Tibial nerve (tissue), 4 donors: ENCODE measurements around the gene ADAMTS2. TPM values are rescaled to one million over a fixed set of nuclear protein-coding genes. Genes with fewer than 3 reads are reported as not detected.

Source experiments
- DNase-seq, 2 donors: peaks; one replicate each; pipeline ENCODE4 v3.0.0-alpha.2; 2019; ENCODE audit warnings: low spot score in 2 of 2
- H3K27ac ChIP-seq, 4 donors: fragments of 200-600 bp; sonication (generic) in 3 of 4; one replicate each; pipeline ENCODE4 v1.5.1; 2017 to 2019; ENCODE audit warnings: mild to moderate bottlenecking in 1 of 4
- H3K27me3 ChIP-seq, 2 donors: fragments of 200-600 bp; sonication (generic) in 1 of 2; one replicate each; pipeline versions ENCODE4 v1.5.1 to v1.6.0; 2017 to 2019
- H3K36me3 ChIP-seq, 3 donors: fragments of 200-600 bp; sonication (generic); one replicate each; pipeline ENCODE4 v1.5.1; 2018 to 2019
- H3K4me1 ChIP-seq, 4 donors: fragments of 200-600 bp; sonication (generic) in 3 of 4; one replicate each; pipeline ENCODE4 v1.5.1; 2017 to 2019
- H3K4me3 ChIP-seq, 4 donors: fragments of 200-600 bp; sonication (generic) in 3 of 4; one replicate each; pipeline ENCODE4 v1.5.1; 2017 to 2019; ENCODE audit warnings: mild to moderate bottlenecking in 1 of 4, moderate library complexity in 1 of 4
- H3K9me3 ChIP-seq, 4 donors: fragments of 200-600 bp; sonication (generic) in 3 of 4; one replicate each; pipeline ENCODE4 v1.5.1; 2017 to 2019
- EP300 ChIP-seq, 2 donors: sonication (generic); formaldehyde crosslinking; IDR thresholded peaks; one replicate each; pipeline ENCODE4 v1.6.1; 2017; ENCODE audit warnings: antibody characterized with exemption in 2 of 2, mild to moderate bottlenecking in 1 of 2
- POLR2A ChIP-seq, 2 donors: fragments of 450-650 bp; IDR thresholded peaks; one replicate each; pipeline ENCODE4 v1.6.1; 2017; ENCODE audit warnings: antibody characterized with exemption in 2 of 2, mild to moderate bottlenecking in 2 of 2, moderate library complexity in 2 of 2
- WGBS, 2 donors: methylation state at CpG; one replicate each; pipeline ENCODE4 v1.1.5; 2018; 5-methylcytosine and 5-hydroxymethylcytosine counted together
- total RNA-seq, 4 donors: library from RNA; depleted of rRNA; stranded (reverse); fragments of >200 nt; gene quantifications; one replicate each; pipeline ENCODE4 v1.1.0, GENCODE V29; 2016
- TF ChIP-seq, protein P1 (sequence below), 5 experiments: fragments of 200-600 bp in 3 of 5; fragments of 450-650 bp in 2 of 5; sonication (generic) in 3 of 5; IDR thresholded peaks; one replicate each; pipeline ENCODE4 v1.5.1; 2016 to 2019; ENCODE audit warnings: antibody characterized with exemption in 5 of 5, mild to moderate bottlenecking in 3 of 5, moderate library complexity in 2 of 5

Gene ADAMTS2
- total RNA-seq, 4 donors from 2014 or later, result 23.2 to 58.8 (median 47.2) TPM

DNA sequence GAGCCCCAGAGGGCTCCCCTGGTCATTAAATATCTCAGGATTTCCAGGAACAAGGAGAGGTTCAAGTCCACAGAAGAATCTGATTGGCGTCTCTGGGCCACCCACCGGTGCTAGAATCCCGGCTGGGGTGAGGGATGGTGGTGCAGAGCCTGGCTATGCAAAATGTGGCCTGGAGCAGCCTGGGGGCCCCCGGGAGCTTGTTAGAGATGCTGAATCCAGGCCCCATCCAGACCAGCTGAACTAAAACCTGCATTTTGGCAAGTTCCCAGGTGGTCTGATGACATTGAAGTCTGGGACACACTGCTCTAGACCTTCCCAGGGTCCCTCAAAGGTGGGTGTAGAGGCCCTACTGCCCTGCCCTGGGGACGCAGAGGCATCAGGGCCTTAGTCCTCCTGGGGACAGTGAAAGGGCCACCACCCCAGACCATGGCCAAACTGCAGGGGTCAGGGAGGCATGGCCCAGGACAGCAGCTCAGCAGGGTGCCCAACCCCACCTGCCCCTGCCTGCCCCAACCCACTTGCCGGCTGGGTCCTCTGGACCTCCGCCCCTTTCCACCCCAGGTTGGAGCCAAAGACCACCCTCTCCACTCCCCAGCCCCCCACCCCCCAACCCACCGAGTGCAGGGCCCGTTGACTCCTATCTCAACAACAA lies 34.7 kb downstream of the ADAMTS2 start:
- no peak for TF ChIP-seq EP300 (IDR thresholded peaks at IDR 0.05)
- TF ChIP-seq, protein P1, sequence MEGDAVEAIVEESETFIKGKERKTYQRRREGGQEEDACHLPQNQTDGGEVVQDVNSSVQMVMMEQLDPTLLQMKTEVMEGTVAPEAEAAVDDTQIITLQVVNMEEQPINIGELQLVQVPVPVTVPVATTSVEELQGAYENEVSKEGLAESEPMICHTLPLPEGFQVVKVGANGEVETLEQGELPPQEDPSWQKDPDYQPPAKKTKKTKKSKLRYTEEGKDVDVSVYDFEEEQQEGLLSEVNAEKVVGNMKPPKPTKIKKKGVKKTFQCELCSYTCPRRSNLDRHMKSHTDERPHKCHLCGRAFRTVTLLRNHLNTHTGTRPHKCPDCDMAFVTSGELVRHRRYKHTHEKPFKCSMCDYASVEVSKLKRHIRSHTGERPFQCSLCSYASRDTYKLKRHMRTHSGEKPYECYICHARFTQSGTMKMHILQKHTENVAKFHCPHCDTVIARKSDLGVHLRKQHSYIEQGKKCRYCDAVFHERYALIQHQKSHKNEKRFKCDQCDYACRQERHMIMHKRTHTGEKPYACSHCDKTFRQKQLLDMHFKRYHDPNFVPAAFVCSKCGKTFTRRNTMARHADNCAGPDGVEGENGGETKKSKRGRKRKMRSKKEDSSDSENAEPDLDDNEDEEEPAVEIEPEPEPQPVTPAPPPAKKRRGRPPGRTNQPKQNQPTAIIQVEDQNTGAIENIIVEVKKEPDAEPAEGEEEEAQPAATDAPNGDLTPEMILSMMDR (IDR thresholded peaks at IDR 0.05), result no peak
- no peak for TF ChIP-seq POLR2A (IDR thresholded peaks at IDR 0.05)
- Histone ChIP-seq H3K4me1 (peaks cover 0 to 19% (median 6%) of the 10 kb centered on the region in 4 donors), H3K27ac (no peak overlapping the region), H3K27me3 (no peaks in the 10 kb centered on the region), H3K9me3 (peaks cover 0 to 32% (median under 1%) of the 10 kb centered on the region in 4 donors), H3K4me3 (no peak overlapping the region), H3K36me3 (peaks cover 0 to 8% (median 0%) of the 10 kb centered on the region in 3 donors)
- 60 to 81% methylated on average over 8 to 9 of the region's 9 CpGs for WGBS, 2 donors
- DNase-seq, result no peak

DNA sequence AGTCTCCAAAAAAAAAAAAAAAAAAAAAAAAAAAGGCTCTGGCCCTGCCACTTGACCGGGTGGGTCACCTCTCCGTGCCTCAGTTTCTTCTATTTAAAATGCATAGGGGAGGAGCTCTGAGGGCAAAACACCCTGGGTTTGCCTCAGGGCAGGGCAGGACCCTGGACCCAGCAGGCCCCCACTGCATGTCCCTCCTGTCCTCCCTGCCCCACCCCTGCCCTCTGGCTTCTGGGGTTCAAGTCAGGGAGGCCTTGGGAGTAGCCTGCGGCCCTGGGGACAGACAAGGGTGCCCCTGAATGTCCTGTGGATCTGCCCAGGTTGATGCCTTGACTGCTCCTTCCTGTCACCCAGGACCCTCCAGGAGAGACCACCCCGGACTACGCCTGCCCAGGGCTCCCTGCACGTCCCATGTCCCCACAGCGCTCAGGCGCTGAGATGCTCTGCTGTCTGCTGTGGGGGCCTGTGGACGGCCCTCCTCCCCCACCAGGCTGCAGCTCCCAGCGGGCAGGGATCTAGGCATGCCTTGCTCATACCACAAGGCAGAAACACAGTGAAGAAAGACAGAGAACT lies 35.4 kb downstream of the ADAMTS2 start:
- 86 to 97% methylated on average over 4 to 5 of the region's 10 CpGs for whole genome bisulfite sequencing, 2 donors
- peaks cover 0 to 39% (median 4%) of the 10 kb centered on the region in 4 donors for H3K9me3 ChIP-seq
- no peaks in the 10 kb centered on the region for H3K27me3 ChIP-seq
- H3K36me3 ChIP-seq, result peaks cover 0 to 8% (median 0%) of the 10 kb centered on the region in 3 donors
- peaks cover 0 to 12% (median 5%) of the 10 kb centered on the region in 4 donors for H3K4me1 ChIP-seq
- H3K27ac ChIP-seq, result no peak overlapping the region
- TF ChIP-seq, protein P1 (IDR thresholded peaks at IDR 0.05), result no peak
- TF ChIP-seq POLR2A (IDR thresholded peaks at IDR 0.05), result no peak
- TF ChIP-seq EP300 (IDR thresholded peaks at IDR 0.05), result no peak
- no peak overlapping the region for H3K4me3 ChIP-seq
- no peak for DNase-seq

DNA sequence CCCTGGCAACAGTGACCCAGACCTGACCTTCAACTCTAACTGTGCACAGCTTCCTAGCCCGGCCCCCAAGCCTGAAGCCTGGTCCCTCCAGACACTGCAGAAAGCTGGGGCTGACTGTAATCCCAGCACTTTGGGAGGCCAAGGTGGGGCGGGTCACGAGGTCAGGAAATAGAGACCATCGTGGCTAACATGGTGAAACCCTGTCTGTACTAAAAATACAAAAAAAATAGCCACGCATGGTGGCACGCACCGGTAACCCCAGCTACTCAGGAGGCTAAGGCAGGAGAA lies 35.9 kb downstream of the ADAMTS2 start:
- TF ChIP-seq EP300 (IDR thresholded peaks at IDR 0.05), result no peak
- no peak for TF ChIP-seq POLR2A (IDR thresholded peaks at IDR 0.05)
- TF ChIP-seq, protein P1 (IDR thresholded peaks at IDR 0.05), result no peak
- Histone ChIP-seq H3K9me3 (peaks cover 0 to 44% (median 6%) of the 10 kb centered on the region in 4 donors), H3K27ac (no peak overlapping the region), H3K4me3 (no peak overlapping the region), H3K36me3 (peaks cover 0 to 8% (median 0%) of the 10 kb centered on the region in 3 donors), H3K27me3 (no peaks in the 10 kb centered on the region), H3K4me1 (peaks cover 0 to 7% (median under 1%) of the 10 kb centered on the region in 4 donors)
- DNase-seq, result no peak
- WGBS, 2 donors, result 83 to 85% methylated on average over 7 of the region's 7 CpGs

DNA sequence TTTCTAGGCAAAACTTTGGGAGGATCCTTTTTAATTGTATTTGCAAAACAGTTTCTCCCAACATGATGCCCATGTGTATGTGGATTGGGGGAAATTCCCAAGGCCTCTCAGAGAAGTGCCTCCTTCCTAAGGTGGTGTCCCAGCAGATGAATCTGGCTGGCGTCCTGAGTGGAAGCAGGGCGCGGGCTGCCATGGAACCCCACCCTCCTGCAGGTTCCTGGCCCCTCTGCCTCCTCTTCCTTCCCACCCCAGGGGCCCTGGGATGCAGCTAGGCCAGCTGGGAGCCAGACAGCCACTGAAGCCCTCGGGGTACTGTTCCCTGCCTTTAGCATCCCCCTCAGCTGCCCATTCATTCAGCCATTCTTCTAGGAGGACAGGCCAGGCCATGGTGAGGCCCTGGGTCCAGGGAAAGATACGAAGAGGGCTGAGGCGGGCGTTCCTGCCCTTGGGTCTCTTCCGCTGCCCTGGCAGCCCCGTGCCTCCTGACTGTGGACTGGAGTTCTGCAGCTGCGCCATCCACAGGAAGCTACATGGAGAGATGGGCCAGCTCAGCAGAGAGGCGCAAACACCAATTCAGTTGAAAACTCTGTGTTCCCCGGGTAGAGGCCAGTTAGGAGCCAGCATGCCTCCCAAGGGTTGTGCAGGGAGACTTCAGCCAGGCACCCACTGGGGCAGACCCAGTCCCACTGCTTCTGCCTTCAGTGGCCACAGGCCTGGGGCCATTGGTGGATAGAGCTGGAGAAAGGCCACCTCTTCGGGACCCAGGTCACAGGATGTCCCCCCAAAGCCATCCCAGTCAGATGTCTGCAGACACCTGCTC lies 36.5 kb downstream of the ADAMTS2 start:
- H3K27ac ChIP-seq, result no peak overlapping the region
- no peak overlapping the region for H3K4me3 ChIP-seq
- no peaks in the 10 kb centered on the region for H3K27me3 ChIP-seq
- peaks cover 0 to 50% (median 6%) of the 10 kb centered on the region in 4 donors for H3K9me3 ChIP-seq
- DNase-seq, result no peak
- 84 to 90% methylated on average over 13 of the region's 13 CpGs for WGBS, 2 donors
- H3K4me1 ChIP-seq, result peaks cover 0 to 1% (median 0%) of the 10 kb centered on the region in 4 donors
- H3K36me3 ChIP-seq, result peaks cover 0 to 8% (median 0%) of the 10 kb centered on the region in 3 donors
- TF ChIP-seq, protein P1 (IDR thresholded peaks at IDR 0.05), result no peak
- TF ChIP-seq EP300 (IDR thresholded peaks at IDR 0.05), result no peak
